Neural cell (in vitro differentiated cells): ENCODE results near the gene INAFM1. TPM values are rescaled to one million over a fixed set of nuclear protein-coding genes. Genes with fewer than 3 reads are reported as not detected.

Source experiments
- H2AFZ ChIP-seq: fragments of 200-600, 300-800 bp; sonication (generic), shearing (Covaris generic); 2 replicates; pipeline ENCODE4 v1.6.0; 2014; ENCODE audit warnings: low read depth, mild to moderate bottlenecking, antibody characterized with exemption, low read length, moderate library complexity
- H3F3A ChIP-seq: fragments of 200-600 bp; shearing (Covaris generic); 2 replicates; pipeline ENCODE4 v1.6.1; 2016; ENCODE audit warnings: mild to moderate bottlenecking, moderate library complexity, mixed read lengths, antibody characterized with exemption, low read length; ENCODE audit not compliant: insufficient read depth, poor library complexity, severe bottlenecking
- H3K27ac ChIP-seq: fragments of 200-600, 300-800 bp; sonication (generic), shearing (Covaris generic); 2 replicates; pipeline ENCODE4 v1.5.1; 2014; ENCODE audit warnings: mild to moderate bottlenecking, low read length, moderate library complexity
- H3K27me3 ChIP-seq: fragments of 300-800, 200-600 bp; sonication (generic), shearing (Covaris generic); 2 replicates; pipeline ENCODE4 v1.6.0; 2014; ENCODE audit warnings: mild to moderate bottlenecking, low read depth, low read length, moderate library complexity; ENCODE audit not compliant: insufficient read depth
- H3K36me3 ChIP-seq: fragments of 300-800, 200-600 bp; sonication (generic), shearing (Covaris generic); 2 replicates; pipeline ENCODE4 v1.5.1; 2014; ENCODE audit warnings: mild to moderate bottlenecking, antibody characterized with exemption, low read length, moderate library complexity; ENCODE audit not compliant: insufficient read depth
- H3K4me2 ChIP-seq: fragments of 300-800, 200-600 bp; sonication (generic), shearing (Covaris generic); 2 replicates; pipeline ENCODE4 v1.6.0; 2014; ENCODE audit warnings: mild to moderate bottlenecking, low read length
- H3K4me3 ChIP-seq: fragments of 300-800, 200-600 bp; sonication (generic), shearing (Covaris generic); 2 replicates; pipeline ENCODE4 v1.5.1; 2014; ENCODE audit warnings: mild to moderate bottlenecking, low read length, moderate library complexity
- H3K79me2 ChIP-seq: fragments of 200-600 bp; shearing (Covaris generic); replicated peaks from 2 replicates; pipeline ENCODE4 v1.6.0; 2014; ENCODE audit warnings: mild to moderate bottlenecking, low read length, moderate library complexity; ENCODE audit not compliant: insufficient read depth
- H3K9ac ChIP-seq: fragments of 300-800, 200-600 bp; sonication (generic), shearing (Covaris generic); 2 replicates; pipeline ENCODE4 v1.6.1; 2016; ENCODE audit warnings: mild to moderate bottlenecking, low read length, mixed read lengths
- H3K9me2 ChIP-seq: fragments of 200-600 bp; shearing (Covaris generic); 2 replicates; pipeline ENCODE4 v1.6.1; 2016; ENCODE audit warnings: mild to moderate bottlenecking, low read length, mixed read lengths; ENCODE audit not compliant: insufficient read depth
- H3K9me3 ChIP-seq: fragments of 200-600, 300-800 bp; sonication (generic), shearing (Covaris generic); 2 replicates; pipeline ENCODE4 v1.6.1; 2016; ENCODE audit warnings: mild to moderate bottlenecking, mixed run types, low read length, moderate library complexity, mixed read lengths
- H4K20me1 ChIP-seq: fragments of 200-600 bp; shearing (Covaris generic); 2 replicates; pipeline ENCODE4 v1.6.1; 2016; ENCODE audit warnings: mild to moderate bottlenecking, mixed run types; ENCODE audit not compliant: insufficient read depth
- CTCF ChIP-seq: fragments of 450-650 bp; IDR thresholded peaks from 2 replicates; pipeline ENCODE4 v1.5.1; 2014; ENCODE audit warnings: antibody characterized with exemption, mild to moderate bottlenecking, moderate library complexity; ENCODE audit not compliant: poor library complexity, severe bottlenecking
- EP300 ChIP-seq: fragments of 450-650 bp; conservative IDR thresholded peaks from 2 replicates; pipeline ENCODE4 v1.6.1; 2014; ENCODE audit warnings: antibody characterized with exemption, mild to moderate bottlenecking, moderate library complexity; ENCODE audit not compliant: poor library complexity, severe bottlenecking
- EZH2 ChIP-seq: fragments of 200-600, 300-800 bp; shearing (Covaris generic), sonication (generic); IDR thresholded peaks from 2 replicates; pipeline ENCODE4 v1.6.1; 2014; ENCODE audit warnings: antibody characterized with exemption, low read length, borderline replicate concordance, mild to moderate bottlenecking; ENCODE audit not compliant: insufficient read depth, poor library complexity, severe bottlenecking
- MXI1 ChIP-seq: fragments of 450-650 bp; conservative IDR thresholded peaks from 2 replicates; pipeline ENCODE4 v1.6.1; 2014; ENCODE audit warnings: antibody characterized with exemption, mild to moderate bottlenecking; ENCODE audit not compliant: poor library complexity, severe bottlenecking
- POLR2AphosphoS5 ChIP-seq: IDR thresholded peaks from 2 replicates; pipeline ENCODE4 v1.6.1; 2012
- RAD21 ChIP-seq: fragments of 450-650 bp; conservative IDR thresholded peaks from 2 replicates; pipeline ENCODE4 v1.6.1; 2014; ENCODE audit warnings: antibody characterized with exemption, mild to moderate bottlenecking, moderate library complexity
- REST ChIP-seq: IDR thresholded peaks from 2 replicates; pipeline ENCODE4 v1.6.1; 2012; ENCODE audit warnings: borderline replicate concordance
- SMC3 ChIP-seq: fragments of 450-650 bp; conservative IDR thresholded peaks from 2 replicates; pipeline ENCODE4 v1.6.1; 2014; ENCODE audit warnings: antibody characterized with exemption, mild to moderate bottlenecking, moderate library complexity; ENCODE audit not compliant: poor library complexity
- TAF1 ChIP-seq: IDR thresholded peaks from 2 replicates; pipeline ENCODE4 v1.6.1; 2012; ENCODE audit warnings: low read depth
- polyA plus RNA-seq: library from polyadenylated mRNA; depleted of rRNA; stranded (reverse); fragments of >200 nt; gene quantifications from 2 replicates; pipeline ENCODE4 v1.2.3, GENCODE V29; 2014

The INAFM1 gene
- polyA plus RNA-seq, 1 donor from 2014 or later, result 11.5 TPM

DNA sequence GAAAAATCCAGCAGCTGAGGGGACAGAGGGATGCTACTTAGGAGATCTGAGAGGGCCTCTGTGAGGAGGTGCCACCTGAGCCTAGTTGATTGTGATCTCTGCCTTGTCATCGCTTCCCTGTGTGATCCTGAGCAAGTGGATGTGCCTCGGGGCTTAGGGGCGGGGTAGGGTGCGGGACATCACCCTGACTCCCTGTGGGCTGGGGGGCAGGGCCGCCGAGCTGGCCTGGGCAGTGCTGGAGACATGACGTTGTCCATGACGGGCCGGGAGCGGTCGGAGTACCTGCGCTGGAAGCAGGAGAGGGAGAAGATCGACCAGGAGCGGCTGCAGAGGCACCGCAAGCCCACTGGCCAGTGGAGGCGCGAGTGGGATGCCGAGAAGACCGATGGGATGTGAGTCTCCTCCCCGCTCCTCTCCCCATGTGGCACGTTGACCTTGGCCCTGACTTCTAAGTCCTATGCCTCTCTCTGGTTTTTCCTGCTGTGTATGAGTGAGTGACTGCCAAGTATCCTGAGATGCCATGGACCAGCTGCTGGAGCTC lies 8.2 kb upstream of the INAFM1 start:
- Histone ChIP-seq H3F3A (no peaks in the 10 kb centered on the region), H3K4me3 (no peak overlapping the region), H2AFZ (no peak overlapping the region), H3K9me2 (no peaks in the 10 kb centered on the region), H3K4me2 (no peak overlapping the region), H3K79me2 (no peaks in the 10 kb centered on the region), H4K20me1 (no peaks in the 10 kb centered on the region), H3K27me3 (no peaks in the 10 kb centered on the region), H3K9me3 (no peaks in the 10 kb centered on the region), H3K36me3 (no peaks in the 10 kb centered on the region), H3K9ac (no peak overlapping the region), H3K27ac (no peak overlapping the region)
- no peak for TF ChIP-seq MXI1
- TF ChIP-seq CTCF, result no peak
- TF ChIP-seq TAF1, result no peak
- TF ChIP-seq POLR2AphosphoS5, result no peak
- no peak for TF ChIP-seq EP300
- no peak for TF ChIP-seq EZH2
- TF ChIP-seq RAD21, result no peak
- TF ChIP-seq SMC3, result no peak

- Histone ChIP-seq H3K27me3 (no peaks in the 10 kb centered on the region), H3K4me2 (no peak overlapping the region), H3K4me3 (no peak overlapping the region), H3F3A (no peaks in the 10 kb centered on the region), H2AFZ (no peak overlapping the region), H3K9me3 (no peaks in the 10 kb centered on the region), H3K27ac (no peak overlapping the region), H3K9me2 (no peaks in the 10 kb centered on the region), H3K9ac (no peak overlapping the region), H4K20me1 (no peaks in the 10 kb centered on the region), H3K36me3 (no peaks in the 10 kb centered on the region), H3K79me2 (no peaks in the 10 kb centered on the region)
- TF ChIP-seq POLR2AphosphoS5, result no peak
- no peak for TF ChIP-seq EZH2
- no peak for TF ChIP-seq TAF1
- no peak for TF ChIP-seq RAD21
- no peak for TF ChIP-seq REST
- TF ChIP-seq EP300, result no peak
- TF ChIP-seq MXI1, result no peak
- no peak for TF ChIP-seq SMC3
- TF ChIP-seq CTCF, result no peak
Observed at GRCh38 chr19:47267350-47267759, 7.3 kb upstream of the INAFM1 start.
